Central memory CD8-positive, alpha-beta T cell (primary cell): ENCODE measurements around the gene NOC2L.
A peak's percentile ranks its signal among the peaks of the same experiment; 100 is the strongest.

Experiments used
- ATAC-seq: fragments of 150-1000 bp; cut with Tn5 transposase; replicated peaks from 2 replicates; pipeline ENCODE4 v1.10.0; 2022; ENCODE audit warnings: mild to moderate bottlenecking, moderate FRiP score, moderate number of reproducible peaks; ENCODE audit not compliant: poor library complexity, severe bottlenecking; ENCODE audit errors: extremely low read depth
- DNase-seq, 2 donors: peaks; one replicate each; pipeline ENCODE4 v3.0.0; 2021; ENCODE audit warnings: low spot score in 2 of 2
- H3K27ac Mint-ChIP-seq: one replicate; pipeline ENCODE4 v1.8.0; 2022; ENCODE audit warnings: low read depth, mild to moderate bottlenecking, moderate library complexity, mixed read lengths
- H3K27me3 Mint-ChIP-seq: one replicate; pipeline ENCODE4 v1.8.0; 2022; ENCODE audit warnings: mixed read lengths
- H3K36me3 Mint-ChIP-seq: one replicate; pipeline ENCODE4 v1.8.0; 2022; ENCODE audit warnings: mild to moderate bottlenecking, moderate library complexity, mixed read lengths; ENCODE audit not compliant: insufficient read depth
- H3K4me1 Mint-ChIP-seq: one replicate; pipeline ENCODE4 v1.8.0; 2022; ENCODE audit warnings: mixed read lengths
- H3K4me3 Mint-ChIP-seq: one replicate; pipeline ENCODE4 v1.8.0; 2022; ENCODE audit warnings: mild to moderate bottlenecking, moderate library complexity, mixed read lengths
- H3K9me3 Mint-ChIP-seq: one replicate; pipeline ENCODE4 v1.8.0; 2022; ENCODE audit warnings: mixed read lengths

Gene NOC2L

GRCh38 chr1:985126-985525, 26.1 kb upstream of the NOC2L start:
- Mint-ChIP-seq H3K4me1 (no peaks in the 10 kb centered on the region), H3K9me3 (no peaks in the 10 kb centered on the region), H3K4me3 (no peak overlapping the region), H3K27me3 (peaks cover 63% of the 10 kb centered on the region), H3K27ac (no peak overlapping the region), H3K36me3 (no peaks in the 10 kb centered on the region)
- DNase-seq (no peak), ATAC-seq (no peak)

DNA sequence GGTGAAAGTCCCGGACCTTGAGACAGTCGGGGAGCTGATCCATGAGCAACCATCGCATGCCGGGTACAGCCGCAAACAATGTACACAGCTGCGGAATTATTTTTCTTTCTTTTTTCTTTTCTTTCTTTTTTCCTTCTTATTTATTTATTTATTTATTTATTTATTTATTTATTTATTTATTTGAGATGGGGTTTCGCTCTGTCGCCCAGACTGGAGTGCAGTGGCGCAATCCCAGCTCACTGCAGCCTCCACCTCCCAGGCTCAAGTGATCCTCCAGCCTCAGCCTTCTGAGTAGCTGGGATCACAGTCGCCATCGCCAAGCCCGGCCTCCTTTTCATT, 25.4 kb upstream of the NOC2L start:
- no peaks in the 10 kb centered on the region for H3K4me1 Mint-ChIP-seq
- no peaks in the 10 kb centered on the region for H3K36me3 Mint-ChIP-seq
- no peak overlapping the region for H3K27ac Mint-ChIP-seq
- no peak overlapping the region for H3K4me3 Mint-ChIP-seq
- DNase-seq (no peak), ATAC-seq (no peak)
- H3K9me3 Mint-ChIP-seq: no peaks in the 10 kb centered on the region
- peaks cover 56% of the 10 kb centered on the region for H3K27me3 Mint-ChIP-seq

DNA sequence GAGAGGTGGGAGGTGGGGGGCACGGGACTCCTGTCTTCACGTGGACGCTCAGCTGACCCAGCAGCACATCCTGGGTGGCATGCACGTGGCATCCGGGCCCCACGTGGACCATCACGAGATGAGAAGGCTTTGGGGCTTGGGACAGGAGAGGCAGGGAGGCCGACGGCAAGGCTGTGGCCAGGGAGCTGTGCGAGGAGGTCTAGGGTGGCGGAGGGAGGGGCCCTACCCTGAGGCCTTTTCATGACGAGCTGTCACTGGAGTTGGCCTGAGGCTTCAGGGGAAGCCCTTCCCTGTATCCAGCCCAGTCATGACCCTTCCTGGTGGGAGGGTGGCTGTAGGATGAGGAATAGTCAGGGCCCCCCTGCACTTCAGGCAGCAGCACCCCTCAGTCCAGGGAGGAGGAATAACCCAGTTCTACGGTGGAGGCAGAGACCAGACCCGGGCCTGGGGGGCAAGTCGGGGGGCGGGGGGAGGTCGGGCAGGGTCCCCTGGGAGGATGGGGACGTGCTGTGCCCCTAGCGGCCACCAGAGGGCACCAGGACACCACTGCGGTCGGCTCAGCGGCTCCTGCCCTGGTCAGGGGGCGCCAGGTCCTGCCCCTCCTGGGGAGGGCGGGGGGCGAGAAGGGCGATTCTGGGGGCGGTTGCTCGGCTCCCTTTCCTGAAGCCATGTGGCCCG, 24.9 kb upstream of the NOC2L start:
- H3K27me3 Mint-ChIP-seq: peaks cover 51% of the 10 kb centered on the region
- no peaks in the 10 kb centered on the region for H3K4me1 Mint-ChIP-seq
- no peak for DNase-seq

DNA sequence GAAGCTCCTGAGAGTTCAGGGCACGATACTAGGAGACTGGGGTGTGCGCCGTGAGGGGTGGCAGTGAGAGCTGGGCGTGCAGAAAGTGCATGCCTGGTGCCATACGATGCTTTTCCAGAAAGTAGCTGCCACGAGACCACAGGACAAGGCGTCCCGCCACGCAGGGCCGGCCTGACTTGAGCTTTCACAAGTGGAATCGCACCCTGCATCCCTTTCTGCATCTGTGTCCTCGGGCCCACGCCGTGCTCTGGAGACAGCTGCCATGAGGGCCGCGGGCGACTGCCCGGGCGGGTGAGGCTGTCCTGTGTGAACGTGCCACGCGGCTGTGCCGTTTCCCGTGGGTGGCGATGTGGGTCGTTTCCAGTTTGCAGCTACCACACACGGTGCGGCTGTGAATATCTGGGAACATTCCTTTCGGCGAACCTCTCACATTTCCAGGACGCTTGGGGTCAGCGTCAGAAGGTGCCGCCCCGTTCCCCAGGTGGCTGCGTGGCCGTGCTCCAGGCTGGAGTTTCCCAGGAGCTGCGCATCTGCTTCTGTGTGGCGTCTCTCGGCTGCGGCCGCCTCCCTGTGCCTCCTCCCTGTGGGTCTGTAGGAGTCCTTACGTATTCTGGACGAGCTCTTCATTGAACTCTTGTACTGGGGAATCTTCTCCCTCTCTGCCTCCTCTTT, 23.8 kb upstream of the NOC2L start:
- Mint-ChIP-seq H3K27me3 (peaks cover 41% of the 10 kb centered on the region), H3K9me3 (no peaks in the 10 kb centered on the region), H3K36me3 (no peaks in the 10 kb centered on the region), H3K4me1 (peaks cover 5% of the 10 kb centered on the region), H3K4me3 (no peak overlapping the region), H3K27ac (no peak overlapping the region)
- no peak for ATAC-seq
- no peak for DNase-seq

More for the DNA sequence above, 24.9 kb upstream of the NOC2L start:
- peak; percentile 64 for ATAC-seq
- Mint-ChIP-seq H3K27ac (no peak overlapping the region), H3K36me3 (no peaks in the 10 kb centered on the region), H3K9me3 (no peaks in the 10 kb centered on the region), H3K4me3 (no peak overlapping the region)

GRCh38 chr1:981955-982558, 23.0 kb upstream of the NOC2L start, which contains the start of gene PERM1:
TSS of gene PERM1 (minus strand) at chr1:982093. CDS start at chr1:981029, 1,064 bp downstream.
- Mint-ChIP-seq H3K36me3 (no peaks in the 10 kb centered on the region), H3K4me3 (no peak within 1 kb of the TSS), H3K27ac (no peak within 1 kb of the TSS), H3K27me3 (peaks cover 37% of the 10 kb centered on the region), H3K9me3 (no peaks in the 10 kb centered on the region), H3K4me1 (peaks cover 5% of the 10 kb centered on the region)
- ATAC-seq: no peak
- DNase-seq: no peak

DNA sequence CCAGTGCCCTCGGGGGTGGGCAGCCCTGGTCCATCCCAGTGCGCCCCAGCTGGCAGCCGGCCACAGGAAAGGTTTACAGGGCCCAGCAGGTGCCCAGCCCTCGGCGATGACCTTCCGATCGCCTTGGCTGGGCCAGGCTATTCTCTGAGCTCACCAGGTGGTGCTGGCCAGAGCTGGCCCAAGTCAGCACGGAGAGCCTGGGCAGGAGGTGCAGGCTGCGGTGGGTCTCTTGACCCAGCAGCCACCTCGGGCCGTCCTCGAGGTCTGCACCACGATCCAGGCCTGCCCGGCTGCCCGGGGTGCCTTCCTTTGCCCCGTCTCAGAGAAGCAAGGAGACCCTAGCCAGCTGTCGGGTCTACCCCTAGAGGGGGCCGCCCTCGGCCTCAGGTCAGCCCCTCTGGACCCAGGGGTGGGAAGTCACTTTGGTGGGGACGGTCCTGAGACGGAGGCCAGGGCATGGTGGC, 22.5 kb upstream of the NOC2L start:
- Mint-ChIP-seq H3K4me3 (no peak overlapping the region), H3K9me3 (no peaks in the 10 kb centered on the region), H3K27me3 (peaks cover 36% of the 10 kb centered on the region), H3K27ac (no peak overlapping the region), H3K36me3 (no peaks in the 10 kb centered on the region), H3K4me1 (peaks cover 5% of the 10 kb centered on the region)
- no peak for ATAC-seq
- no peak for DNase-seq

DNA sequence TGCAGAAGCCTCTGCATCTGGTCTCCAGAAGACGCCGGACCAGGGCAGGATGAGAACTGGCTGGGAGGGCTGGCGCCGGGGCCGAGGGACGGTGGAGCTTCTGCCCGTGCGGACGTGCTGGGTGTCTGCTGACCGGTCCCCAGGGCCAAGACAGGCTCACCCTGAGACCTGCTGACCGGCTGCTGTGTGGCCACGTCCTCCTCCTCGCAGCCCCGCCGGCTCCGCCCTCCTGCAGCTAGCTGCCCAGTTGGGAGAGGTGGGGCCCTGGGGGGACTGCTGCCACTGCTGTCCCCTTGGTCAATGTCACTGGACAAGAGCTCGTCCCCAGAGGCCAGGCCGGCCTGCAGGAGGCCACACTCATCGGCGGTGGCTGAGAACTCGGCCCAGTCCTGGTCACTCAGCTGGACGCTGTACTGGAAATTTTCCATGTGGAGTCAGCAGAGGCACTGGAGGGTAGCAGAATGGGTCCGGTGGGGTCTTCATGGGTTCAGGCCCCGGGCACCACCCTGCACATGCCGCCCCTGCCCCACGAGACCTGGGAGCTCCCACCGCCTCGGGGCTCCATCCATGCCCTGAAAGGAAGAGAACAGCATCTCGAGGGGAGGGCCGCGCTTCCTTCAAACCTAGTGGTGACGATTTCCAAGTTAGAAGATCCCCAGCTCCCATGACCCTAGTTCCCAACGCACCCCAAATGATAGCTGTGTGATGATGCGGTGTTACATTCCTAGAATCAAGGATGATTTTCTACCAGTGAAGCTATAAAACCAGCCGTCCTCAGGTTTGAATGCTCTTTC, 21.7 kb upstream of the NOC2L start:
- Mint-ChIP-seq H3K4me1 (peaks cover 7% of the 10 kb centered on the region), H3K27ac (no peak overlapping the region), H3K27me3 (peaks cover 31% of the 10 kb centered on the region), H3K9me3 (no peaks in the 10 kb centered on the region), H3K4me3 (no peak overlapping the region), H3K36me3 (peaks cover under 1% of the 10 kb centered on the region)
- no peak for DNase-seq
- ATAC-seq: no peak

GRCh38 chr1:980137-980571, 21.1 kb upstream of the NOC2L start:
- Mint-ChIP-seq H3K27ac (no peak overlapping the region), H3K4me3 (no peak overlapping the region), H3K9me3 (no peaks in the 10 kb centered on the region), H3K27me3 (peaks cover 31% of the 10 kb centered on the region), H3K36me3 (peaks cover 2% of the 10 kb centered on the region), H3K4me1 (peaks cover 10% of the 10 kb centered on the region)
- no peak for DNase-seq
- ATAC-seq: no peak

DNA sequence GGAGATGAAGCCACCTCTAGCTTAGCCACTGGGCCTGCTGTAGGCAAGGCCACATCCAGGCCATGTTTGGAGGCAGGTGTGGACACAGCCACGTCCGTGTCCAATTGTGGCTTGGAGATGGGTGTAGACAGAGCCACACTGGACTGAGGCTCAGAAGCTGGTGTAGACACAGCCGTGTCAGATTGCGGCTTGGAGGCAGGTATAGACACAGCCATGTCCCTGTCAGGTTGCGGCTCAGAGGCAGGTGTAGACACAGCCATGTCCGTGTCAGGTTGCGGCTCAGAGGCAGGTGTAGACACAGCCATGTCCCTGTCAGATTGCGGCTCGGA, 20.7 kb upstream of the NOC2L start:
- ATAC-seq: no peak
- Mint-ChIP-seq H3K9me3 (no peaks in the 10 kb centered on the region), H3K36me3 (peaks cover 2% of the 10 kb centered on the region), H3K27ac (no peak overlapping the region), H3K27me3 (peaks cover 31% of the 10 kb centered on the region), H3K4me1 (peaks cover 10% of the 10 kb centered on the region), H3K4me3 (no peak overlapping the region)
- no peak for DNase-seq

DNA sequence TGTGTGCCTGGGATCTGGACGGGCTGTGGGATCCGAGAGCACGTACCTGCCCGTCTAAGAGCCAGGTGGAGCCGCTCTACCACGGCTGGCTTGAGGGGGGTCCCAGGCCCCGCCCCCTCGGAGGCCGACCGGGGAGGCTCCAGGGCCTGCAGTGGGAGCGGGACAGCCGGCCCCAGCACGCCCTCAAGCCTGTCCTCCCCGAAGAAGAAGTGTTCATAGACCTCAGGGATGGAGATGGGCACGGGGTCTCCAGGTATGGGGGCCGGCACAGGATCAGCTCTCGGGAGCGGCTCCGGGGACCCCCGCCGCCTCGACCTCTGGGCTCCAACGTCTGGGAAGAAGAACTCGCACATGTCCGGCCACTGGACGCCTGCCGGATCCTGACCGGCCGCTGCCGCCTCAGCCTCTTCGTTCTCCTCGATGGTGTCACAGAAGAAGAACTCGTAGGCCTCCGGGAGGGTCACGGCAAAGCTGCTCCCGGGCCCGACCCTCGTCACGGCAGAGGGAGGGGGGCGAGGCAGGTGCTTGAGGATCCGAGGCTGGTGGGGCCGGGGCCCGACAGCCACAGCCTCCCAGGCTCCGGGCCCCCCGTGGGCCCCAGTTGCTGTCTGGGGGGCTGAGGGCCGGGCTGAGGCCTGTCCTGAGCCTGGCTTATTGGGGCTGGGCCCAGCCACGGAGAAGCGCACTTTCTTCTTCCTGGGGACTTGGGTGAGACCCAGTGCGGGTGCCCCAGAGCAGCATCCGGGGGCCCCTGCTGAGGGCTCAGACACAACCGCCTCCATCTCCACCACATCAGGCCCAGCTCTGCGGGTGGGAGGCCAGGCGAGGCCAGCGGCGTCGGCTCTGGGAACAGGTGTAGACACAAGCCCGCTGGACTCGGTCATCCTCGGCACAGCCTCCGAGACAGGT, 20.0 kb upstream of the NOC2L start:
- Mint-ChIP-seq H3K4me3 (no peak overlapping the region), H3K27me3 (peaks cover 35% of the 10 kb centered on the region), H3K27ac (no peak overlapping the region), H3K9me3 (no peaks in the 10 kb centered on the region), H3K36me3 (peaks cover 2% of the 10 kb centered on the region), H3K4me1 (peaks cover 10% of the 10 kb centered on the region)
- ATAC-seq (no peak), DNase-seq (no peak)

DNA sequence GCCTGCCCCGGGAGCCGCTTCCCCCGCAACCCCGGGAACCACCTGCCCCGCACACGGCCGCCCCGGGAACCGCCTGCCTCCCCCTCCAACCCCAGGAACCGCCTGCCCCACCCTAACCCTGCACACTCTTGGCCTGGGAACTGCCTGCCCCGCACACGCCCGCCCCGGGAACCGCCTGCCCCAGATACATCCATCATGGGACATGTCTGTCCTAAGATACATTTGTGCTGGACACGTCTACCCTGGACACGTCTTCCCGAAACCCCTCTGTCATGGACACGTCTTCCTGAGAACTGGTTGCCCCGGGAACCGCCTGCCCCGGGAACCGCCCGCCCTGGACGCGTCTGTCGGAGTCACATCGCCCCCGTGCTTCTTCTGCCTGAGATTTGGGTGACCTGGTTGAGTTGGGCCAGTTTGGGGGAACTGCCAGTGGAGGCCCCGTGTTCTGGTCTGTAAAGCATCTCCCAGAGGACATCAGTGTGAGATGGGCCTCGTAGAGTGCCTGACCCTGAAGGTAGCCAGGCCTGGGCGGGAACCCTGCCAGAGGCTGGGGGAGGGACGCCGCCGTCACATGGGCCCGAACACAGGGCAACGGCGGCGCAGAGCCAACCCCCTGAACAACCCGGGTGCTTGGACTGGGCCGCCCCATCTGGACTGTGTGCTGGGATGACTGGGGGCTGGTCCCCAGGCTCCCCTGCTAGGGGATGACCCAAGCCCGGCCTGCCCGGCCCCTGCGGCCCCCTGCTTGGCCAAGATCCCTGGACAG, 19.2 kb upstream of the NOC2L start:
- H3K4me3 Mint-ChIP-seq: peak overlapping the region; percentile 65
- ATAC-seq: no peak
- peaks cover 29% of the 10 kb centered on the region for H3K27me3 Mint-ChIP-seq

More for the DNA sequence above, 19.2 kb upstream of the NOC2L start:
- Mint-ChIP-seq H3K4me1 (peaks cover 10% of the 10 kb centered on the region), H3K27ac (peak overlapping the region; percentile 65), H3K36me3 (peaks cover 2% of the 10 kb centered on the region), H3K9me3 (no peaks in the 10 kb centered on the region)
- no peak for DNase-seq
